ENCODE results near the gene FOXF1.

The FOXF1 gene

DNA sequence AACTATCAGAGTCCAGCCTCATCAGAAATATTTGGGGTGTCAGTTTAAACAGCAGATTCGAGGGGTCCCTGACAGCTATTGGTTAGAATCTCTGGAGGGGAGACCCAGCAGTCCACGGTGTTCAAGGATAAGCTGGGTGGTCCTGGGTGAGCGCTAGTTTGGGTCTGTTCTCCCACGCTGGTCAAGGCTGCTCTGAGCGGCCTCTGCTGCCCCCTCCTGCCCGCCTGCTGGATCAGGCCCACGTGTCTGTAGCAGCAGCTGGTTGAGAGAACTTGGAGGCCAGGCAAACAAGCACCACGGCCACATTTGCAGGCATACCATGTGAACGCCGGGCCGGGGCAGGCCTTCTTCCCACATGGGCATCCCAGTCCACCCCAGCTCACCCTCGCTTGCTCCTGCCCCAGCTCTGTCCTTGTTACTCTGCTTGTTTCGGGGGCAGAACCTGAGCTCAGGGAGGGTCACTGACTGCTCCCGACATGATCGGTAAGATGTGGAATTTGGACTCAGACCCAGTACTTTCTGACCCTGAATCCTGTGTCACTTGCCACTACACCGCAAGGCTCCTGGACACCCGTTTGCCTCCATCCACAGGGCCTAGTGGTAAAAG lies 7.4 kb downstream of the FOXF1 start:
- peak; percentile 7 to 34 for DNase-seq

DNA sequence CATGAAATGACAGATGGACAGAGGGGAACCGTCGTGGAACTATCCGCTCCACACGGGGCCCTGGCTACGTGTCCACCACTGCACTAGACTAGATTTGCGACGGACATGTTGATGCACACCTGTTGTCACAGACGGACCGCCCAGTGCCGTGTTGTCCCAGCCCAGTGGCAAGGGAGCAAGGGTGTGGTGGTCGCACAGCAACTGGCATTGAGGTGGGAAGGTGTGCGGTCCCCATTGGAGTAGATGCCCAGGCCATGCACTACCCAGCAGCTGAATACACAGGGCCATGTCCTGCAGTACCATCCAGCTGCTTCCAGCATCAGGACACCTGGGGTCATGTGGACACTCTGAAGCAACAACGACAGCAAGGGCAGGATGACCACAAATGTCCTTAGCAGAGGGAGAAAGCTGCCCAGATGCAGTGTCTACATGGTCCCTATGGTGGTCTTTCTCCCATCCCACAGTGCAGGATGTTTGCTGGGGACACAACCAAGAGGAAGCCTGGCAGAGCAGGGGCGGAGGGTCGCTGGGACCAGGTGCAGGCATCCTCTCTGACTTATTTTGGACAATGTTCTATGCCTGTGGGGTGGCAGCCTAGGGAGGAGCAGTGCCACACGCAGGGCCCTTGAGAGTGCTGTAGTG lies 8.8 kb downstream of the FOXF1 start:
- no peak for DNase-seq

DNA sequence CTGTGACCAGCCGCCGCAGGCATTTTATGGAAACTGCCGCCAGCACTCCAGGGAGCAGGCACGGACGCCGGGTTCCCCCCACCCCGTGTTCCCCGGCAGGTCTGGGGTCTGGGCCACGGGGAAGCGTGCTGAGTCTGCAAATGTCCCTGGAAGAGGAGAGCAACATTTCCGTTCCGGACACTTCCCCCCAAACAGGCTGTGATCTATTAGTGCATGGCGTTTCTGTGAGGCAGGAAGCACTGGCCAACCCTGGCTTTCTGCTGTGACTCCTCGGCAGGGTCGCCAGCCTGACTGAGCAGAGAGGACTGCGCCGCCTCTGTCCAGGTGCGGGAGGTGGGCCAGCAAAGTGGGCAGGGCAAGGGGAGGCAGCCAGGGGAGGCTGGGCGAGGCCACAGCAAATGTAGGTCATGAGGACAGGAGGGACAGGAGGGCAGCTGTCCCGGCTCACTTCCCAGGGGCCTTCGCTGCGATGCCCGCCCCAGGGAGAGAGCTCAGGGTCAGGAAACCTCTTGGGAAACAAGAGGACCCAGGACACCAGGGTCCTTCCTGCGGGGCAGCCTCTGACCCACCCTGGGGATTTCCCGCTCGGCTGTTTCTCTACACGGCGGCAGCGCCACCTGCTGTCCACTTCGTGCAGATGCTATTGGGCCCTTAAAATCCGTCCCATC lies 9.5 kb downstream of the FOXF1 start:
- DNase-seq, result peak; percentile 9 to 67

DNA sequence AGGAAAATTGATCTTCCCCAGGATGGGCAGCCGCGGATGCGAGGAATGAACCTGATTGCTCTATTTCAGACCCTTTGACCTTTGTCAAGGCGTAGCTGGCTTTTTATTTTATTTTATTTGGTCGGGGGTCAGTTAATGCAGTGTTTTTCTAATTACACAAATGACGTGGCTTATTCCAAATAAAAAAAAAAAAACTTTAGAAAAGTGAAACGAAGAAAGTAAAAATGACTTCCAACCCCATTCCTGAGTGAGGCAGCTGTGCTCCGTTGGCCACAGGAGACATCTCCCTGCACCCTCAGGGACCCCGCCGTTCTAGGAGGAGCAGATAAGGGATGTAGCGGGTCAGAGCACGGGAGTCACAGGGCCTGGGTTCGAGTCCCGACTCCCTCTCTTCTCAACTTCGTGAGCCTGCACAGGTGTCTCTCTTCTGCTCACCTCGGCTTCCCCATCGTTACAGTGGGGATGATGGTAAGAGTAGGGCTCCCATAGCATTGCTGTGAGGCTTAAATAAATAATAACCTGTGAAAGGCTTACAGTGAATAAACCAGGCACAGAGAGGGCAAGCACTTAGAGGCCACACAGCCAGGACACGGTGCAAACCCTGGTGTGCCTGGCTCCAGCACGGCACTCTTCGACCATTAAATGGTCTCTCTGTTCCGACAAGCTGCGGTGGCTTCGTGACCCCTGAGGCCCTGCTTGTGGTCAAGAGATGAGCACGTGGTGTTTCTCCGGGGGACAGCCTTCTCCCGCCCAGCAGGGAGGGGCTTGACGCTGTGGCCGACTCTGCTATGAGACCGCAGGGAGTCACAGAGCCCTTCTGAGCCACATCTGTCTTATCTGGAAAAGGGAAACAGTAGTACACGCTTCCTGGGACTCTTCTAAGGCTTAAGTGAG lies 10.2 kb downstream of the FOXF1 start:
- no peak for DNase-seq

DNA sequence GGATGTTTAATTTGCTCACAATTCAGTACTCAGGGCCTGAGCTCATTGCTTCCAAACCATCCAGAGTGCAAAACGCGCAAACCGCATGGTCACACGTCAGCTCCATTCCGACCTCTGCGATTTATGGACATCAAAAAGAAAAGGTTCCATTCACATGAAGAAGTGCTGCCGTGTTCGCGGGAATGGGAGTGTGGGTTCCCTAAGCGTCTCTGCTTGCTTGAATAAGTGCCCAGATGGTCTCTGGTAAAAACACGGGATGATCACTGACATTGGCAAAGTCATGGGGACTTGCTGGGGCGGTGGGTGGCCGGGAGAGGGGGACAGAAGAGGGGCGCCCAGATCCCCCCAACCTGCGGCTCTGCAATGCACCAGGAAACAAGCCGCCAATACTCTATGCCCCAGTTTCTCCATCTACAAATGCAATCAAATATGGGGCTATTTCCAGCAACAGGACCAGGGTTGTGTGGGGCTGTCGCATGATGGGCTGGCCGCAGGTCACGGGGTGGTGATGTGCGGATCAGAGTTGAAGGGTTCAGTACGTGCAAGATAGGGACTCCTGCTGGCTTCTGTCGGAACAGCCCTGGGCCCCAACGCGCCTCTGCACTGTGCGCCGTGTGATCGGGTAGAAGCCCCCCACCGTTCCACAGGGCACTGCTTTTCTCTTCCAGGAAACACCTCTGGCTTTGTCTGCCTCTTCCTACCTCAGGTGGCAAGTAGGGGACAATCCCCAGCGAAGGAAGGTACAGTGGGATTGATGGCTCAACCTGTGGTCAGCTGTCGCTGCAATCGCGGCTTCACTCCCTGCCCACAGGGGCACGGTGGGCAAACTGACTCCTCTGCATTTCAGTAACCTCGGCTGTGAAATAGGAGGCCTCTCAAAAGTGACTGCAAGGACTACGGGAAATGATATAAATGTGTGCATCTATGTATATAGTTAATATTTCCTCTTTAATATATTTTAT lies 11.2 kb downstream of the FOXF1 start:
- no peak for DNase-seq

DNA sequence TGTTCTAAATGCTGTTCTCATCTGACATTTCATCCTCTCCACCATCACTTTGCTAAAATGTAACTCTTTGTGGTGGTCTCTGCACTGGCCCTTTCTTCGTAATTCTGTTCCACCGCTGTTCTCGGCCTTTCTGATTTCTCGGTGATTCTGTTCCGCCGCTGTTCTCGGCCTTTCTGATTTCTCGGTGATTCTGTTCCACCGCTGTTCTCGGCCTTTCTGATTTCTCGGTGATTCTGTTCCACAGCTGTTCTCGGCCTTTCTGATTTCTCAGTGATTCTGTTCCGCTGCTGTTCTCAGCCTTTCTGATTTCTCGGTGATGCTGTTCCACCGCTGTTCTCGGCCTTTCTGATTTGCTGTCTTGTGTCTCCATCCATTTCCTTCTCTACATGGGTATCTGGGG lies 12.3 kb downstream of the FOXF1 start:
- DNase-seq, result no peak

DNA sequence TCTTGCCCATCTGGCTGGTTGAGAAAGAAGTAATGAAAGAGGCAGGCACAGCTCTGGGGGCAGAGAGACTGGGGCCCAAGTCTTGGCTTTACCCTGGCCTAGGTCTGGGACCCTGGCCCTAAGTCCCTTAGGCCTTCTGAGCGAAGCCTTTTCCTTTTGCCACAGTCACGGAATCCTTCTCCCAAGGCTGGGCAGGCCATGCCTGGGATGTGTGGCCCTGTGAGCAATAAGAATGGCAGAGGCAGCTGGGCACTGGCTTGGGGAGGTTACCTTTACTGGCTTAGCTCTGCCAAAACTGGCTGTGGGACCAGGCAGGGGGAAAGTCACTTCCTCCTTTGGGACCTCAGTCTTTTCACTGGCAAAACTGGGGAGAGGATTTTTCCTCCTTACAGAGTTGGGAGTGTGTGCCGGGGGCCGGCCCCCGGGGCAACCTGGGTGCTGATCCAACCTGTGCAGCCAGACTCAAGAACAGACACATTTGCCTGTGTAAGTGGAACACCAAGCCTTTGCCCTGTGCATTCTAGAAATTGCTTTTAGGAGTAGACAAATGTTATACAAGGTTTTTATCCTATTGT lies 12.9 kb downstream of the FOXF1 start:
- DNase-seq, result no peak

DNA sequence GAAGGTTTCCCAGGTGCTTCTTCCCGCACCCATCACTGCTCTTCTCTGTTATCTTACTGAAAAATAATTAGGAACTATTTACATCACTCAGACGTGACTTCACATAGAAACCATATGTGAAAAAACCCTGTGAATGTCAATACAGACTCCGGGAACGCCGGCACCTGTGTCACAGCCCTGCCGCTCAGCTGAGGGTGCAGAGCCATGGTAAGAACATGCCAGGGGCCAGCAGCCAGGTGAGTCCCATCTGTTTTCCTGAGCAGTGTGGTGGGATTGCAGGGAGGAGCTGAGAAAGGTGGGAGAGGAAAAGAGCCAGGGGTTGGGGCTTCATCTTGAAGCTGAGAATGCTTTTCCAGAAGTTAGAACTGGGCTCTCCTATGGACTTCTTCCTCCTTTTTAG lies 13.7 kb downstream of the FOXF1 start:
- DNase-seq, result no peak

DNA sequence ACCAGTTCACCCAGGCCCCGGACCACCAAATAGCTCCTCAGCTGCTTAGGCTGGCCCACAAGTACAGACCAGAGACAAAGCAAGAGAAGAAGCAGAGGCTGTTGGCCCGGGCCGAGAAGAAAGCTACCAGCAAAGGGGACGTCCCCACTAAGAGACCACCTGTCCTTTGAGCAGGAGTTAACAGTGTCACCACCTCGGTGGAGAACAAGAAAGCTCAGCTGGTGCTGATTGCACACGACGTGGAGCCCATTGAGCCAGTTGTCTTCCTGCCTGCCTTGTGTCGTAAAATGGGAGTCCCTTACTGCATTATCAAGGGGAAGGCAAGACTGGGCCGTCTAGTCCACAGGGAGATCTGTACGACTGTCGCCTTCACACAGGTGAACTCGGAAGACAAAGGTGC lies 15.4 kb downstream of the FOXF1 start:
- DNase-seq, result no peak

DNA sequence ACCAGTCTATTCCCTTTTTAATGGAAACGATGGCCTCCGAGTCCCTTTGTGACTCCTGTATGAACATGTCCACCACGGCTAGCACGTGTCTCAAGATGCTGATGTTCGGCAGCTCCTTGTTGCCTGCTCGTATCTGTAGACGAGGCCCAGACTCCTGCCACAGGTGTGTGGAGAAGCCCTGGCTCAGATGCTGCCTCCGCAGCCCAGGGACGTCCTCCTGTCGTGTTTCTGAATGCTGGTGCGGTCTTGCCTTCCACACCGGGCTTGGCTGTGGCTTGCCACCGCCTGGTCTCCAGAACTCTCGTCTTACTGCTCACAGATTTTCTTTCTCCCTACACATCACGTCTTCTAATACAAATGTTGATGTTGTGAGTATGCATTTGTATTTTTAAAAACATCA lies 17.0 kb downstream of the FOXF1 start:
- no peak for DNase-seq

DNA sequence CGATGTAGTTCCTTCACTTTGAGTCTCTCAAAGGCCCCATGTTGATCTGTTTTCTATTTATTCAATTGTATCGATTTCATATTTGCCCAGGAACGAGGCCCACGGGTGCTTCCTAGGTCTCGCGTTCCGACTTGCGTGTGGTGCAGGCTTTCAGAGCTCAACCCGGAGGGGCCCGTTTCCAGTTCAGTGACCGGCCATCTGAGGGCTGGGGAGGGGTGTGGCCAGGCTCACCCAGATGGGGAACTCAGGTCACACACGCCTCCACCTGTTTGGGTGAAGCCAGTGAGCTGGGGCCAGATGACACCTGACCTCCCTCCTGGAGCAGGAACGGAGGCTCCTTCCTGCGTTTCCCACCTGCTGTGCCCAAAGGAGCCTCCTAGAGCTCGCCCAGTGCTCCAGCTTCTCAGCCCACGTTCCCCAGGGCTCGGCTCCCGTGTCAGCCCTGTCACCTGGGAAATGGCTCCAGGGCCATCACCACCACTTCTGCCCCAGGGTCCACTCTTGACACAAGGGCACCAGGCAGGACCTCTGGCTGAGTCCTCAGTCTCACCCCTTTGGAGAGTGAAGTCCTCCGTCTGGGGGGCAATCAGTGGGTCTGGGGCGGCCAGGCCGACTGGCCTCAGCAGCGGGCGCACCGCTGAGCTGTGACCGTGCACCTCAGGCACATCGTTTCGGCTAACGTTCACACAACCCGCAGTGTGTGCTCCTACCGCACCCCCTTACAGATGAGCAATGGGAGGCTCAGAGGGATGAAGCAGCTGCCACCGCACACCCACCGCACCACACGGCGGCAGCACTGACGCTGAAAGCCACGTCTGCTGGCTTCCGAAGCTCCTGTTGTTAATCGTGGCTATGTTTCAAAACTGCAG lies 18.0 kb downstream of the FOXF1 start:
- no peak for DNase-seq

DNA sequence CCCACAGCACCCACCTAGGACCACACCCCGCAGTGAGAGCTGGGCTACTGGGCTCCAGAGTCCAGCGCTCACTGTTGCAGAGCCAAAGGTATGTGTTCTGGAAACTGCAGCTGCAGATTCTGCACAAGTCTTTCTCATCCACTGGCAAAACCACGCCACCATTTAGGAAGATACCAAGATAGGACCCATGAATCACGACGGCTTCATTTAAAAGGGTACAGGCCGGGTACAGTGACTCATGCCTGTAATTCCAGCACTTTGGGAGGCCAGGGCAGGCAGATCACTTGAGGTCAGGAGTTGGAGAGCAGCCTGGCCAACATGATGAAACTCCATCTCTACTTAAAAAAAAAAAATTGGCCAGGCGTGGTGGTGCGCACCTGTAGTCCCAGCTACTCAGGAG lies 18.8 kb downstream of the FOXF1 start:
- no peak for DNase-seq

DNA sequence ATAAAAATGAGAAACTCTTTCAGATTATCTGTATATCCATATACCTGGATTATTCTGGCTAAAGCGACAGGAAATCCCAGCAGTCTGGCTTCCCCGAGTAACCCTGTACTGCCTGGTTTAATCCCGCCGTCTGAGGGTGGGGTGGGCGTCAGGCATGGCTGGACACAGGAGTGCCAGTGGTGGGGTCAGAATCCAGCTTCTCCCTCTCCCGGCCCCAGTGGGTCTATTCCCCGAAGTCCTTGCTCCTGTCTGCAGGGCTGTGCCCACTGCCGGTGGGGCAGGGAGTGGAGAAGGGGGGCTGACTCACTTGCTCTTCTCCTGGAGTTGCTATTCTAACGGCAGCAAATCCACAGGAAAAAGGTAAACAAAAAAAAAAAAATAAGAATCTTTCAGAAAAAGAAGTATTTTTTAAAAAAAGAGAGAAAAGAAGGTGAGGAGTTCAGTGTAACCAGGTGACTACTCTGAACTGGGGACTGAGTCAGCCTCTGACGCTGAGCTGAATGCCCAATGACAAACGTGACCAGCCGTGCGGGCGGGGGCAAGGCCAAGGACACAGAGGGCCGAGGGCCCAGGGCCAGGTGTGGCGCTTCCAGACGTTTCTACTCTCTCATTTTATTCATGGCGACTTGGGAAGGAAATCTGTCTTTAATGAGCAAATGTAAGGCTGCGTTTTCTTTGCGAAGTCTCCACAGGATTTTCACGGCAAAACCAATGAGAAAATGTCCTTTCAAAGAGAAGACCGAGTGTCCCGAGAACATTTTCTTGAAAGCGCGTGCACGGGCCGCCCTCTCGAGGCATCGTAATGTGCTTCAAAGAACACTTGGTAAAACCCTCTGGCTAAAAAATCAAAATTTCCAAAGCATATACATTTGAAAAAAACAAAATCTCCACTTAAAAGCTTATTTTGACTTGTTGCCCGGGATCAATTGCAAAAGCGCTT lies 20.2 kb downstream of the FOXF1 start:
- DNase-seq, result no peak

DNA sequence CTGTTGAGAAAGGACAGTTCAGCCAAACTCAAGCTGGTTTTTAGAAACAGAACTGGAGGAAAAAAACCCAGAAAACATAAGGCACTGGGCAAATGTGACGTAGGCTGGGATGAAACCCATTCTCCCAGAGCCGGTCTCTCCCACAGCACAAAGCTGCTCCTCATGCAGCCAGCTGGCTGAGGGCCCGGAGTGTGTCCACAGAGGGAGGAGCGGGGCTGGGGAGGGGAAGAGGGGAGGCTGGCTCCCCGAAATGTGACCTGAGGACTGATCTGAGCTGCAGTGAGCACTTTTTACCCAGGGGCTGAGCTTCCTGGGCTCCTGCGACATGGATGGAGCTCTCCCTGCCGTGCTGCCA lies 20.8 kb downstream of the FOXF1 start:
- no peak for DNase-seq

DNA sequence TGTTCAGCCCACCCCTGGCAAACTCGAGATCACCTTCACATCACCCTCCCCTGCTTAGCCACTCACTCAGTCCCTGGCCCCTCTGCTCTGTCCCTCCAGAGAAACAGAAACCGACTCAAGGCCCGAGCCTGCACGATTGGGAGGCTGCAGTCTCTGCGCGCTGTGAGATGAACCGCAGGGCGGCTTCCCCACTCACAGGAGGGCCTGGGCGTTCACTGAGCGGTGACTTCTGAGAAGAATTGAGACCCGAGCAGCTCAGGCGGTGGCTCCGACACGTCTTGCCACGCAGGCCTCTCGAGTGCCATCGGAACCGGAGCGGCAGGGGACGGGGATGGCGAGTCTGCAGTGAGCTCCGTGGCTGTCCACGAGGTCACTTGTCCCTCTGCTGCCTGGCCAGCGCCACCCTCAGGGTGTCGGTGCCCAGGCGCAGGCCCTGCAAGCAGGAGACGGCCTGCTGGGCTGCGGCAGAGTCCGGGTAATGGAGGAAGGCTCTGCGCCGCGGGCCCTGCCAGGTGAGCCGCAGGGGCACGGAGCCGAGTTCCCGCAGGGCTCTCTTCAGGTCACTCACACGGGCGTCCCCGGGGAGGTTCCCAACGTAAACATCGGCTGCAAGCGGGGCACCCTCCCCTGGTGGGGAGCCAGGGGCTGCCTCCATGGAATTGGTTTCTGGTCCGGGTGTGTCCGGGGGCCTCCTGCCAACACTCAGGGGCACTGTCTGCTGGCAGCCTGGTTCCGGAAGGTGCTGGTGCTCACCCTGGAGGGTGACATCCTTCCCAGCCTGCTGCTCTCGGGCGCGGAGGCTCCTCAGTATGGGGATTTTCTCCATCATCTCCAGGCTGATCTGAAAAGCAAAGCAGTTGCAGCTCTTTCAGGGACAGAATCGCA lies 21.6 kb downstream of the FOXF1 start:
- DNase-seq, result no peak

DNA sequence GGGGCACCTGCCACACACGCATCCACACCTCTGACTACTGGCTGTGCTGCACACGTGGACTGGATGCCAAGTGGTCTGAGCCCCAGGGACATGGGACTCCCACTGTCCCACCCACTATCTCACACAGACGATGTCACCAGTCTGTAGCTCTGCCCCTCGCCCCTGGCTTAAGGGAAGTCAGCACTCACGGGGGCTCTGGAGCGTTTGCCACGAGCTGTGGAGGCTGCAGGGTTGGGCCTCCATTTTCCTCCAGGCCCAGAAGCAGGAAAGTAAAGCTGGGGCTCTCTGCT lies 22.1 kb downstream of the FOXF1 start:
- DNase-seq, result no peak

DNA sequence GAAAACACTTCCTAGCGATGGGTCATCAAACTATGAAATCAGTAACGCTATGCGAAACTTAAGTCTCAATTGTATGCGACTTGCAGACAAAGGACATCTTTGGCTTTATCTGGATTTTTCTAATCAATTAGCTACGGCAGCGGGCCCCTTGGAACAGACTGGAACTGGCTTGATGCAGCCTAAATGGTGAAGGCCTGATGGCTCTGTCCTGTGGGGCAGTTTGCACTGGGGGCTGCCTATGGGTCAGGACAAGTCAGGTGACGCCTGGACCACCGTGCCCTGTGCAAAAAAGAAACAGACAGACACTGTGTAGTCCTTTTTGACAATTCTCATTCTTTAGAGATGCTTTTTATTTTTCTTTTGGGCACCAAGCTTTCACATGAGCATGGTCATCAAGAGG lies 22.7 kb downstream of the FOXF1 start:
- DNase-seq, result no peak

DNA sequence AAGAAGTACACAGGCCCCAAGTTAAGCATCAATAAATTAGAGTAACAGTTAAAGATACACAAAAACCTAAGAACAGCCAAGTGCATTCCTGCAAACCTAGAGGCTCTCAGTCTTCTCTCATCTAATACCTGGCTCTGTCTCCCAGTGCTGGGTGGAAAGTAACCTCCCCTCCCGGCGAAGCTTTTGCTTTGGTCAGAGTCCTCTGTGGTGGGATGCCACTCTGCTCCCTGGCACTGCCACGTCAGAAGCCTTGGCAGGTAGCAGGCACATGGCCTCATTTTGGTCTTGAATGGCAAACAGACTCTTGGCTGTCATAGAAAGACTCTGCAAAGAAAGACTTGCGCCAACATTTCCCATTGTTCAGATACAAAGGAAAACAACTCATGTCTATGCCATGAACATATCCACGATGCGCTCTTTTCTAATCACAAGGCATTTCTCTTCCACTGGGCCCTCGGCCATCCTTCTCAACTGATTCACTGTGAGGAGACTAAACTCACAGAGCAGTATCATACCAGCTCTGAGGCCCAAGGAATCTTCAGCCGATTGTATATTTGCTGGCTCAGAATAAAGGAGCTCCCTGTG lies 23.5 kb downstream of the FOXF1 start:
- DNase-seq, result no peak
